Measurements from ENCODE around the gene FNBP1.

Gene FNBP1

GRCh38 chr9:129850821-129851550, 192.0 kb downstream of the FNBP1 start:
- FAIRE-seq: no peak

GRCh38 chr9:129849901-129850300, 193.1 kb downstream of the FNBP1 start:
- FAIRE-seq: no peak

DNA sequence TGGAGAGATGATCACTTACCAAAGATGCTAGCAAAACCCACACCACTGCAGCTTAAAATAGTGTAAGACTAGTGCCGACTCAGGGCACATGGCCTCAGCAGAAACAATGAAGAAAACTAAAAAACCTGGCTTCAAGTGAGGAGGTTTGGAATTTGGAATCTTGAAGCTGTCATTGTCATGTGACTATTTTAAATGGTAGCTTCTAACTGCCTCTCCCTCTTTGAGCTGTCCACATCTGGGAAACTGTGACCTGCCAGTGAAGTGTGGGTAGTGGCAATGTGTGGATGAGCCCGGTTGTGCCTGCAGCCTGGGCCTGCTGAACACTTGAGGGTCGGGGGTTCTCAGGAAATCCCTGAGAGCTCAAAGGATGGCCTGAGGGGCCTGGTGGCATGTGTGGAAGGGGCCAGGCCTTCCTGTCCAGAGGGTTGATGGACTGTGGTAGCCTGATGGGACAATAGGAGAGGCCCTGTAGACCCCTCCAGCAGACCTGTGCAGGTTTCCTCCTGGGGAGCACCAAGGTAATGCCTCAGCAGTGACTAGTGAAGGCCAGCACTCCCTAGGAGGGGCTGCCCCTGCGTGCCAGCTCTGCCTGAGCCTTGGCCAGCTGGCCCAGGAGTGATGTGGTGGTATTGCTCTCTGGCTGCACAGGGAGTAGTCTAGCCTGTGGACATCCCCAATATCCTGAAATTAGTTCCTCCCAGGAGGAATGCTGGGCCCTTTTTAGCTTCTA, 194.1 kb downstream of the FNBP1 start:
- no peak for FAIRE-seq

DNA sequence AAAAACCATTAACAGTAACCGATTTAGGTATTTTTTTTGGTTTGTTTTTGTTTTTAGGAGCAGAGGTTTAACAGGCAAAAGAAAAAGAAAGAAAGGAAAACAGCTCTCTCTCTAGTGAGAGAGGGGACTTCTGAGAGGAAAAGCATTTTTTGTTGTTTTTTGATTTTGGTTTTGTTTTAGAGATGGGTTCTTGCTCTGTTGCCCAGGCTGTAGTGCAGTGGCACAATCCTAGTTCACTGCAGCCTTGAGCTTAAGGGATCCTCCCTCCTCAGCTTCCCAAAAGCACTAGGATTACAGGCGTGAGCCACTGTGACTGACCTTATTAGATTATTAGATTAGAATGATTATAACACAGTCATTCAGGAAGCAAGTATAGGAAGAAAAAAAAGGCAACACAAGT, 197.6 kb downstream of the FNBP1 start:
- FAIRE-seq: no peak

- FAIRE-seq: no peak
These were observed 201.9 kb downstream of the FNBP1 start for GRCh38 chr9:129841071-129841470.

- no peak for FAIRE-seq
These were observed 203.0 kb downstream of the FNBP1 start for GRCh38 chr9:129840034-129840433.

DNA sequence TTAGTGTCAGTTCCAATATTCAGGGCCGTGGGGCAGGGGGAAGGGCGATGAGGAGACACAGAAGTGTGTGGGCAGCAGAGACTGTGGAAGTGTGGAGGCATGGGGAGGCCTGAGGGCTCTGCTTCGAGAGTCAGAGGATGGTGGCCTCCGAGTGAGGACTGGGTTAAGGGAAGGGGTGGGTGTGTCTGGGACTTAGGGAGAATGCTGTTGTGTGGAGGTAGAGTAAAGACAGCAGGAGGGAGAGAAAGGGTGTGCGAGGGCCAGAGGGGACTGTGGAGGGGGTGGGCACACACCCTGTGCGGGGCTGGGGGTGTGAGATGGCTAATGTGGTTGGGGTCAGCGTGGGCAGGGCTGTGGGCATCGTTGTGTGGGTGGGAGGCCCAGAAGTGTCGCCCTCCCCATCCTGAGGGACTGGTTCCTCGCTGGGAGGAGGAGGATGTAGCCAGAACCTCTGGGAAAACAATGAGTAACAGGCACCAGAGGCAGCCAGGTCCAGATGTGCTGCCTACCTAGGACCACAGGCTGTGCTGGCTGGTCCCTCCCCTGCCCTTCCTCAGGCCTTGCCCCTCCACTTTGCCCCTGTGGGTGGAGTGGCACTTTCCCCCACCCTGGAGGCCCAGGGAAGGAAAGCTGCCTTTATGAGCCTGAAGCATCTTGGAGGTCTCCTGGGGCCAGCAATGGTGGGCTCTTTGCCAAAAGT, 203.5 kb downstream of the FNBP1 start:
- FAIRE-seq: no peak

- FAIRE-seq: no peak
These were observed 204.2 kb downstream of the FNBP1 start for GRCh38 chr9:129838707-129839259.

All from endometrium (tissue), 2 donors.